K562 (cell line): ENCODE data around the gene AGPAT4. TPM values are rescaled to one million over a fixed set of nuclear protein-coding genes. Genes with fewer than 3 reads are reported as not detected.

Experiments used
- CSDE1 ChIP-seq, 2 experiments: fragments of 450-650 bp; IDR thresholded peaks; 2 replicates each; pipeline ENCODE4 v1.6.1; 2016; ENCODE audit warnings: mild to moderate bottlenecking in 1 of 2
- FOXK2 ChIP-seq, 2 experiments: fragments of 450-650 bp; IDR thresholded peaks in 1 of 2; conservative IDR thresholded peaks in 1 of 2; 2 replicates each; pipeline ENCODE4 v1.6.1; 2016; ENCODE audit warnings: low read depth in 2 of 2, mild to moderate bottlenecking in 1 of 2
- GTF2F1 ChIP-seq: IDR thresholded peaks from 2 replicates; pipeline ENCODE4 v1.6.1; 2011; ENCODE audit warnings: low read depth, low read length, improper control_type of control experiment
- NFIC ChIP-seq: fragments of 450-650 bp; IDR thresholded peaks from 2 replicates; pipeline ENCODE4 v1.6.1; 2017; ENCODE audit warnings: mild to moderate bottlenecking, inconsistent platforms
- SMARCE1 ChIP-seq: fragments of 450-650 bp; IDR thresholded peaks from 2 replicates; pipeline ENCODE4 v1.7.1; 2016; ENCODE audit warnings: mild to moderate bottlenecking
- STAT5A ChIP-seq: IDR thresholded peaks from 2 replicates; pipeline ENCODE4 v1.6.1; 2012; ENCODE audit warnings: low read length, inconsistent platforms, borderline replicate concordance
- ZNF3 ChIP-seq: fragments of 250-450 bp; sonication (Bioruptor Pico); IDR thresholded peaks from 2 replicates; pipeline ENCODE4 v1.5.0; 2021; ENCODE audit warnings: mild to moderate bottlenecking, moderate library complexity
- ZNF561 ChIP-seq: fragments of 450-650 bp; formaldehyde crosslinking; conservative IDR thresholded peaks from 2 replicates; pipeline ENCODE4 v1.4.0; 2020; ENCODE audit warnings: mild to moderate bottlenecking, moderate library complexity
- ZNF695 ChIP-seq: fragments of 450-650 bp; formaldehyde crosslinking; IDR thresholded peaks from 2 replicates; pipeline ENCODE4 v1.4.0; 2020; ENCODE audit warnings: mild to moderate bottlenecking, moderate library complexity
- ZNF707 ChIP-seq: fragments of 250-450 bp; sonication (Bioruptor Pico); conservative IDR thresholded peaks from 2 replicates; pipeline ENCODE4 v1.8.0; 2022; ENCODE audit warnings: inconsistent platforms, mild to moderate bottlenecking, moderate library complexity
- ZNF778 ChIP-seq: fragments of 450-650 bp; formaldehyde crosslinking; IDR thresholded peaks from 2 replicates; pipeline ENCODE4 v1.4.0; 2020; ENCODE audit warnings: mild to moderate bottlenecking, moderate library complexity
- polyA plus RNA-seq, 8 experiments: library from polyadenylated mRNA; depleted of rRNA in 4 of 8; stranded (reverse) in 5 of 8; unstranded in 3 of 8; fragments of >200 nt; fragmentation: Nextera tagmentation in 2 of 8; fragmentation: Illumina TruSeq in 1 of 8; extraction: Ambion mirVana in 2 of 8; extraction: Trizol in 1 of 8; gene quantifications; 2 replicates each; pipeline versions ENCODE4 v1.2.1 to v1.2.3, GENCODE V29; 2011 to 2014; ENCODE audit warnings: inconsistent platforms in 1 of 8, missing spikeins in 1 of 8
- total RNA-seq, 7 experiments: library from RNA; depleted of rRNA in 6 of 7; stranded (reverse); fragments of >200 nt in 6 of 7; fragmentation: Illumina TruSeq in 2 of 7; extraction: Trizol in 2 of 7; gene quantifications; 2 replicates each; pipeline versions ENCODE4 v1.2.1 to v1.2.3, GENCODE V29; 2011 to 2021; ENCODE audit warnings: low replicate concordance in 1 of 7
- TF ChIP-seq, protein P1 (sequence below), 2 experiments: fragments of 450-650 bp; formaldehyde crosslinking in 1 of 2; IDR thresholded peaks; 2 replicates each; pipeline versions ENCODE4 v1.4.0 to v1.6.1; 2014 to 2020; ENCODE audit warnings: mild to moderate bottlenecking in 2 of 2, borderline replicate concordance in 1 of 2, low read depth in 1 of 2
- TF ChIP-seq, protein P2 (sequence below), 2 experiments: fragments of 450-650 bp; IDR thresholded peaks; 2 replicates each; pipeline ENCODE4 v1.6.1; 2016
- TF ChIP-seq, protein P3 (sequence below): sonication (generic); formaldehyde crosslinking; IDR thresholded peaks from 2 replicates; pipeline ENCODE4 v1.8.1; 2023; ENCODE audit warnings: mild to moderate bottlenecking, missing genetic modification reagents

AGPAT4 gene
- total and polyA plus RNA-seq, 9 of the 15 experiments (the other 6 are each of a cell fraction or from before 2014, with no cell fraction given): 2.2 to 15.0 (median 5.7) TPM

GRCh38 chr6:161273274-161273751 is 548 bp downstream of the AGPAT4 start (continued):
- TF ChIP-seq, protein P1, sequence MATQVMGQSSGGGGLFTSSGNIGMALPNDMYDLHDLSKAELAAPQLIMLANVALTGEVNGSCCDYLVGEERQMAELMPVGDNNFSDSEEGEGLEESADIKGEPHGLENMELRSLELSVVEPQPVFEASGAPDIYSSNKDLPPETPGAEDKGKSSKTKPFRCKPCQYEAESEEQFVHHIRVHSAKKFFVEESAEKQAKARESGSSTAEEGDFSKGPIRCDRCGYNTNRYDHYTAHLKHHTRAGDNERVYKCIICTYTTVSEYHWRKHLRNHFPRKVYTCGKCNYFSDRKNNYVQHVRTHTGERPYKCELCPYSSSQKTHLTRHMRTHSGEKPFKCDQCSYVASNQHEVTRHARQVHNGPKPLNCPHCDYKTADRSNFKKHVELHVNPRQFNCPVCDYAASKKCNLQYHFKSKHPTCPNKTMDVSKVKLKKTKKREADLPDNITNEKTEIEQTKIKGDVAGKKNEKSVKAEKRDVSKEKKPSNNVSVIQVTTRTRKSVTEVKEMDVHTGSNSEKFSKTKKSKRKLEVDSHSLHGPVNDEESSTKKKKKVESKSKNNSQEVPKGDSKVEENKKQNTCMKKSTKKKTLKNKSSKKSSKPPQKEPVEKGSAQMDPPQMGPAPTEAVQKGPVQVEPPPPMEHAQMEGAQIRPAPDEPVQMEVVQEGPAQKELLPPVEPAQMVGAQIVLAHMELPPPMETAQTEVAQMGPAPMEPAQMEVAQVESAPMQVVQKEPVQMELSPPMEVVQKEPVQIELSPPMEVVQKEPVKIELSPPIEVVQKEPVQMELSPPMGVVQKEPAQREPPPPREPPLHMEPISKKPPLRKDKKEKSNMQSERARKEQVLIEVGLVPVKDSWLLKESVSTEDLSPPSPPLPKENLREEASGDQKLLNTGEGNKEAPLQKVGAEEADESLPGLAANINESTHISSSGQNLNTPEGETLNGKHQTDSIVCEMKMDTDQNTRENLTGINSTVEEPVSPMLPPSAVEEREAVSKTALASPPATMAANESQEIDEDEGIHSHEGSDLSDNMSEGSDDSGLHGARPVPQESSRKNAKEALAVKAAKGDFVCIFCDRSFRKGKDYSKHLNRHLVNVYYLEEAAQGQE (IDR thresholded peaks at IDR 0.05; ENCODE audit: borderline replicate concordance): no peak
- TF ChIP-seq, protein P1 (CRISPR knock-in tag; IDR thresholded peaks at IDR 0.05; ENCODE audit: low read depth): no peak
- no peak for TF ChIP-seq SMARCE1
- no peak for TF ChIP-seq ZNF561 (CRISPR knock-in tag)
- no peak for TF ChIP-seq ZNF778 (CRISPR knock-in tag)
- TF ChIP-seq GTF2F1: no peak
- no peak for TF ChIP-seq ZNF3 (CRISPR knock-in tag)
- peak; percentile 43 to 85; a peak in 3 of 4 replicates for TF ChIP-seq FOXK2 (conservative IDR thresholded peaks at IDR 0.05 in 1 of 2, IDR thresholded peaks at IDR 0.05 in 1 of 2; ENCODE audit: low read depth in 2 of 2)
- TF ChIP-seq, protein P2, sequence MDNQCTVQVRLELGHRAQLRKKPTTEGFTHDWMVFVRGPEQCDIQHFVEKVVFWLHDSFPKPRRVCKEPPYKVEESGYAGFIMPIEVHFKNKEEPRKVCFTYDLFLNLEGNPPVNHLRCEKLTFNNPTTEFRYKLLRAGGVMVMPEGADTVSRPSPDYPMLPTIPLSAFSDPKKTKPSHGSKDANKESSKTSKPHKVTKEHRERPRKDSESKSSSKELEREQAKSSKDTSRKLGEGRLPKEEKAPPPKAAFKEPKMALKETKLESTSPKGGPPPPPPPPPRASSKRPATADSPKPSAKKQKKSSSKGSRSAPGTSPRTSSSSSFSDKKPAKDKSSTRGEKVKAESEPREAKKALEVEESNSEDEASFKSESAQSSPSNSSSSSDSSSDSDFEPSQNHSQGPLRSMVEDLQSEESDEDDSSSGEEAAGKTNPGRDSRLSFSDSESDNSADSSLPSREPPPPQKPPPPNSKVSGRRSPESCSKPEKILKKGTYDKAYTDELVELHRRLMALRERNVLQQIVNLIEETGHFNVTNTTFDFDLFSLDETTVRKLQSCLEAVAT (IDR thresholded peaks at IDR 0.05): no peak
- no peak for TF ChIP-seq NFIC
- TF ChIP-seq, protein P3, sequence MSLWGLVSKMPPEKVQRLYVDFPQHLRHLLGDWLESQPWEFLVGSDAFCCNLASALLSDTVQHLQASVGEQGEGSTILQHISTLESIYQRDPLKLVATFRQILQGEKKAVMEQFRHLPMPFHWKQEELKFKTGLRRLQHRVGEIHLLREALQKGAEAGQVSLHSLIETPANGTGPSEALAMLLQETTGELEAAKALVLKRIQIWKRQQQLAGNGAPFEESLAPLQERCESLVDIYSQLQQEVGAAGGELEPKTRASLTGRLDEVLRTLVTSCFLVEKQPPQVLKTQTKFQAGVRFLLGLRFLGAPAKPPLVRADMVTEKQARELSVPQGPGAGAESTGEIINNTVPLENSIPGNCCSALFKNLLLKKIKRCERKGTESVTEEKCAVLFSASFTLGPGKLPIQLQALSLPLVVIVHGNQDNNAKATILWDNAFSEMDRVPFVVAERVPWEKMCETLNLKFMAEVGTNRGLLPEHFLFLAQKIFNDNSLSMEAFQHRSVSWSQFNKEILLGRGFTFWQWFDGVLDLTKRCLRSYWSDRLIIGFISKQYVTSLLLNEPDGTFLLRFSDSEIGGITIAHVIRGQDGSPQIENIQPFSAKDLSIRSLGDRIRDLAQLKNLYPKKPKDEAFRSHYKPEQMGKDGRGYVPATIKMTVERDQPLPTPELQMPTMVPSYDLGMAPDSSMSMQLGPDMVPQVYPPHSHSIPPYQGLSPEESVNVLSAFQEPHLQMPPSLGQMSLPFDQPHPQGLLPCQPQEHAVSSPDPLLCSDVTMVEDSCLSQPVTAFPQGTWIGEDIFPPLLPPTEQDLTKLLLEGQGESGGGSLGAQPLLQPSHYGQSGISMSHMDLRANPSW (CRISPR knock-in tag): no peak
- TF ChIP-seq ZNF707 (CRISPR knock-in tag): no peak
- TF ChIP-seq CSDE1 (IDR thresholded peaks at IDR 0.05): peak in 1 of 2 experiments; percentile 70; a peak in 1 of 4 replicates
- TF ChIP-seq STAT5A: 0 out of 2 replicates have a peak, but pooled peaks have one; percentile 10
- TF ChIP-seq ZNF695 (CRISPR knock-in tag): no peak
